Sigmoid colon (tissue), 3 donors: Measurements from ENCODE around the gene PCDHA11.

Experiments used
- POLR2A ChIP-seq, 2 donors: fragments of 450-650 bp; IDR thresholded peaks; one replicate each; pipeline ENCODE4 v1.6.1; 2016; ENCODE audit warnings: antibody characterized with exemption in 2 of 2, mild to moderate bottlenecking in 2 of 2, moderate library complexity in 2 of 2
- TF ChIP-seq, protein P1 (sequence below), 4 experiments: fragments of 450-650 bp in 3 of 4; fragments of 200-600 bp in 1 of 4; IDR thresholded peaks; one replicate each; pipeline ENCODE4 v1.5.1; 2016 to 2019; ENCODE audit warnings: antibody characterized with exemption in 4 of 4, mild to moderate bottlenecking in 3 of 4, moderate library complexity in 2 of 4

GRCh38 chr5:140827704-140828361, 40.9 kb upstream of the PCDHA11 start, which contains the start of gene PCDHA6:
- TF ChIP-seq, protein P1, sequence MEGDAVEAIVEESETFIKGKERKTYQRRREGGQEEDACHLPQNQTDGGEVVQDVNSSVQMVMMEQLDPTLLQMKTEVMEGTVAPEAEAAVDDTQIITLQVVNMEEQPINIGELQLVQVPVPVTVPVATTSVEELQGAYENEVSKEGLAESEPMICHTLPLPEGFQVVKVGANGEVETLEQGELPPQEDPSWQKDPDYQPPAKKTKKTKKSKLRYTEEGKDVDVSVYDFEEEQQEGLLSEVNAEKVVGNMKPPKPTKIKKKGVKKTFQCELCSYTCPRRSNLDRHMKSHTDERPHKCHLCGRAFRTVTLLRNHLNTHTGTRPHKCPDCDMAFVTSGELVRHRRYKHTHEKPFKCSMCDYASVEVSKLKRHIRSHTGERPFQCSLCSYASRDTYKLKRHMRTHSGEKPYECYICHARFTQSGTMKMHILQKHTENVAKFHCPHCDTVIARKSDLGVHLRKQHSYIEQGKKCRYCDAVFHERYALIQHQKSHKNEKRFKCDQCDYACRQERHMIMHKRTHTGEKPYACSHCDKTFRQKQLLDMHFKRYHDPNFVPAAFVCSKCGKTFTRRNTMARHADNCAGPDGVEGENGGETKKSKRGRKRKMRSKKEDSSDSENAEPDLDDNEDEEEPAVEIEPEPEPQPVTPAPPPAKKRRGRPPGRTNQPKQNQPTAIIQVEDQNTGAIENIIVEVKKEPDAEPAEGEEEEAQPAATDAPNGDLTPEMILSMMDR (IDR thresholded peaks at IDR 0.05): no peak
- no peak for TF ChIP-seq POLR2A (IDR thresholded peaks at IDR 0.05)
